Neural progenitor cell (in vitro differentiated cells): ENCODE data around the gene DIDO1.

Source experiments
- CTCF ChIP-seq: fragments of 200-600 bp; sonication (generic); IDR thresholded peaks from 2 replicates; pipeline ENCODE4 v1.5.1; 2017; ENCODE audit warnings: antibody characterized with exemption, mild to moderate bottlenecking
- EZH2 ChIP-seq: fragments of 200-600 bp; sonication (generic); IDR thresholded peaks from 2 replicates; pipeline ENCODE4 v1.6.1; 2017; ENCODE audit warnings: antibody characterized with exemption, mild to moderate bottlenecking, moderate library complexity

- TF ChIP-seq CTCF (no peak), EZH2 (no peak)
Observed at GRCh38 chr20:62855120-62855519, 71.2 kb downstream of the DIDO1 start.
